PC-9 (cell line): ENCODE data around the gene CROCC2. TPM values are rescaled to one million over a fixed set of nuclear protein-coding genes. Genes with fewer than 3 reads are reported as not detected.

Source experiments
- BruUV-seq: library from RNA; stranded (reverse); fragments of 400-500 nt; replicated peaks from 2 replicates; lab custom pipeline; 2021; lab: Mats Ljungman, UMichigan
- CTCF ChIA-PET: fragments of 300-600 bp; sonication (Branson Sonifier 250); formaldehyde crosslinking; loops from one replicate; lab custom pipeline; 2022; ENCODE audit warnings: antibody characterized with exemption; lab: Charles Lee
- POLR2A ChIA-PET: fragments of 300-600 bp; sonication (Branson Sonifier 250); formaldehyde crosslinking; loops from one replicate; lab custom pipeline; 2022; ENCODE audit warnings: antibody characterized with exemption; ENCODE audit not compliant: unreplicated experiment; lab: Charles Lee
- DNase-seq, 2 experiments: peaks; one replicate each; pipeline versions ENCODE4 v3.0.0 to v3.0.0-alpha.2; 2015 to 2022; ENCODE audit warnings: mixed read lengths in 1 of 2
- H2AFZ ChIP-seq: fragments of 200-600 bp; sonication (generic); 2 replicates; pipeline ENCODE4 v1.8.1; 2017; ENCODE audit warnings: antibody characterized with exemption
- H3F3A ChIP-seq: fragments of 200-600 bp; sonication (generic); 2 replicates; pipeline ENCODE4 v1.8.1; 2017; ENCODE audit warnings: antibody characterized with exemption, mild to moderate bottlenecking, low read depth; ENCODE audit not compliant: insufficient read depth
- H3K27ac ChIP-seq: fragments of 200-600 bp; sonication (generic); 2 replicates; pipeline ENCODE4 v1.6.1; 2016; ENCODE audit warnings: mixed run types
- H3K27me3 ChIP-seq: fragments of 200-600 bp; sonication (generic); 2 replicates; pipeline ENCODE4 v1.6.1; 2016; ENCODE audit warnings: low read depth, mixed run types; ENCODE audit not compliant: insufficient read depth
- H3K36me3 ChIP-seq: fragments of 200-600 bp; sonication (generic); 2 replicates; pipeline ENCODE4 v1.6.1; 2016; ENCODE audit warnings: low read depth, mixed run types
- H3K4me1 ChIP-seq: fragments of 200-600 bp; sonication (generic); replicated peaks from 2 replicates; pipeline ENCODE4 v1.6.1; 2016; ENCODE audit warnings: mixed run types; ENCODE audit not compliant: insufficient read depth
- H3K4me2 ChIP-seq: fragments of 200-600 bp; sonication (generic); 2 replicates; pipeline ENCODE4 v1.6.1; 2017; ENCODE audit warnings: mixed run types
- H3K4me3 ChIP-seq: fragments of 200-600 bp; sonication (generic); 2 replicates; pipeline ENCODE4 v1.6.1; 2016; ENCODE audit warnings: mixed run types
- H3K79me2 ChIP-seq: fragments of 200-600 bp; sonication (generic); 2 replicates; pipeline ENCODE4 v1.6.1; 2017; ENCODE audit warnings: low read depth, mixed run types
- H3K9me2 ChIP-seq: fragments of 200-600 bp; sonication (generic); 2 replicates; pipeline ENCODE4 v1.8.1; 2017; ENCODE audit warnings: mild to moderate bottlenecking; ENCODE audit not compliant: insufficient read depth
- H3K9me3 ChIP-seq: fragments of 200-600 bp; sonication (generic); 2 replicates; pipeline ENCODE4 v1.8.1; 2016; ENCODE audit warnings: low read depth; ENCODE audit not compliant: insufficient read depth
- H4K20me1 ChIP-seq: fragments of 200-600 bp; sonication (generic); 2 replicates; pipeline ENCODE4 v1.8.1; 2017; ENCODE audit not compliant: insufficient read depth
- CTCF ChIP-seq: fragments of 200-600 bp; sonication (generic); conservative IDR thresholded peaks from 2 replicates; pipeline ENCODE4 v1.6.1; 2017; ENCODE audit warnings: mixed run types, antibody characterized with exemption, mild to moderate bottlenecking, moderate library complexity
- EZH2 ChIP-seq: fragments of 200-600 bp; sonication (generic); IDR thresholded peaks from 2 replicates; pipeline ENCODE4 v1.8.0; 2017; ENCODE audit warnings: antibody characterized with exemption, low read depth
- intact Hi-C: fragments of 100-400 bp; cut with micrococcal nuclease; formaldehyde crosslinking; loops from one replicate; pipeline ENCODE4 v1.10.0; 2022; ENCODE audit not compliant: unreplicated experiment
- total RNA-seq: library from RNA; stranded (reverse); gene quantifications from 2 replicates; pipeline ENCODE4 v1.2.3, GENCODE V29; 2021

The CROCC2 gene
- total RNA-seq, 1 experiment from 2014 or later = not detected

GRCh38 chr2:240967681-240968621 is 61.8 kb downstream of the CROCC2 start:
- H3K27ac ChIP-seq = no peak overlapping the region
- peaks cover 27% of the 10 kb centered on the region; the same call in 1 of the 2 replicates for H3K27me3 ChIP-seq
- BruUV-seq = no TSS peak
- no peak overlapping the region for H2AFZ ChIP-seq
- DNase-seq = no peak
- no peaks in the 10 kb centered on the region for H3K9me2 ChIP-seq
- no peaks in the 10 kb centered on the region for H3K36me3 ChIP-seq
- no peaks in the 10 kb centered on the region for H3K4me1 ChIP-seq
- TF ChIP-seq EZH2 (no peak), CTCF (no peak)
- no peaks in the 10 kb centered on the region for H3K9me3 ChIP-seq
- H3K4me2 ChIP-seq = no peak overlapping the region
- intact Hi-C loops = no loop called here
- ChIA-PET CTCF (no interaction called here), POLR2A (interaction anchor here (0.6 kb wide), 1 partner anchor 132 kb away, joined by 5 read pairs; no protein-coding TSS in a partner anchor)
- H4K20me1 ChIP-seq = no peaks in the 10 kb centered on the region
- H3K79me2 ChIP-seq = no peaks in the 10 kb centered on the region
- H3K4me3 ChIP-seq = no peak overlapping the region
- no peaks in the 10 kb centered on the region for H3F3A ChIP-seq

GRCh38 chr2:240968731-240969624 is 62.8 kb downstream of the CROCC2 start:
- Histone ChIP-seq H3K4me1 (no peaks in the 10 kb centered on the region), H2AFZ (no peak overlapping the region), H3K4me2 (no peak overlapping the region), H3K36me3 (no peaks in the 10 kb centered on the region), H3K27me3 (peaks cover 36% of the 10 kb centered on the region), H3K4me3 (no peak overlapping the region), H3K27ac (no peak overlapping the region), H3K9me2 (no peaks in the 10 kb centered on the region), H4K20me1 (no peaks in the 10 kb centered on the region), H3K9me3 (no peaks in the 10 kb centered on the region), H3F3A (no peaks in the 10 kb centered on the region), H3K79me2 (no peaks in the 10 kb centered on the region)
- intact Hi-C loops = no loop called here
- CTCF ChIA-PET = interaction anchor here (0.6 kb wide), 1 partner anchor 133 kb away, joined by 4 read pairs; no protein-coding TSS in a partner anchor
- no peak for TF ChIP-seq CTCF
- TF ChIP-seq EZH2 = no peak
- no TSS peak for BruUV-seq
- POLR2A ChIA-PET = no interaction called here
- no peak for DNase-seq

- POLR2A ChIA-PET = no interaction called here
- H3K79me2 ChIP-seq = no peaks in the 10 kb centered on the region
- no peak overlapping the region for H3K4me3 ChIP-seq
- no peaks in the 10 kb centered on the region for H4K20me1 ChIP-seq
- no peak overlapping the region for H2AFZ ChIP-seq
- H3F3A ChIP-seq = no peaks in the 10 kb centered on the region
- no peak overlapping the region for H3K27ac ChIP-seq
- BruUV-seq = no TSS peak
- intact Hi-C loops = no loop called here
- no peaks in the 10 kb centered on the region for H3K36me3 ChIP-seq
- no peaks in the 10 kb centered on the region for H3K9me3 ChIP-seq
- DNase-seq = no peak
- CTCF ChIA-PET = no interaction called here
- H3K4me2 ChIP-seq = no peak overlapping the region
- peaks cover 41% of the 10 kb centered on the region for H3K27me3 ChIP-seq
- no peaks in the 10 kb centered on the region for H3K4me1 ChIP-seq
- H3K9me2 ChIP-seq = no peaks in the 10 kb centered on the region
- TF ChIP-seq EZH2 (no peak), CTCF (no peak)
Measured at GRCh38 chr2:240970104-240970503, 64.0 kb downstream of the CROCC2 start.
